ENCODE data around the gene UMAD1.

UMAD1 gene

DNA sequence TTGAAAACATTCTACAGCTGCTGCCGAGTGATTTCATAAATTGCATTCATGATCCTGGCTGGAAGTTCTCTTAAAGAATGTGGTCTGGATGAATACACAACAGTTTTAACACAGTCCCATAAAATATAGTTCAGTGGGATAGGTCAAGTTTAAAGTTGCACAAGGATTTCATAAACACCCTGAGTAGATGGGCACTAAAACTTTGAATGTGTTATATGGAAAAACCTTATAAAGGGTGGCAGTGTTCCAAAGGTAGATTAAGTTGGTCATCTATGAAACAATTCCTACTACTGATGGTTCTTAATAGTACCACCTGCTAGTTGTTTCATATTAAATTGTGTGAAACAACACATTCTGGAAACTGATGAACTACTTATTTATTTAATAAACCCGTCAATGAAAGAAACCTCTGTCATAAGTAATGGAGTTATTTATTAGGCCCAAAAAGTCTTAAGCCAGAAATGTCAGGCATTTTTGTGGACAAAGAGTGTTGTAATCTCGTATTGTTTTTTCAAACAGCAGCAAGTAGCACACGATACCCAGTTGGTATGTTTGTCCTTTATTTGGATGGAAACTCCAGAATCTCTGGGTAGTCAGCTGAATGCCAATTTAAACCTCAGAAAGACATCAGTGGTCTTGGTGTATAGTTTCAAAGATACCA is 92.2 kb downstream of the UMAD1 start:
- Histone ChIP-seq H3K4me3 (ENCODE audit: low read depth, low read length) (no peak overlapping the region), H3K27me3 (replicated peaks) (no peaks in the 10 kb centered on the region), H3K36me3 (replicated peaks) (no peaks in the 10 kb centered on the region), H3K27ac (peak overlapping the region; percentile 38)
- TF ChIP-seq CTCF (IDR thresholded peaks at IDR 0.05; ENCODE audit: low read depth, low read length, missing control alignments), result no peak
- DNase-seq, result peak; percentile 44
- in situ Hi-C loops (cut with HindIII; ENCODE audit: low pct_ligation_motif_present, low sequenced_read_pairs), result no loop called here

GRCh38 chr7:7736671-7737070 is 96.1 kb downstream of the UMAD1 start:
- no peak for TF ChIP-seq CTCF (IDR thresholded peaks at IDR 0.05; ENCODE audit: low read depth, low read length, missing control alignments)
- H3K36me3 ChIP-seq (replicated peaks), result no peaks in the 10 kb centered on the region
- no peak overlapping the region for H3K27ac ChIP-seq
- no peak for DNase-seq
- no peak overlapping the region for H3K4me3 ChIP-seq (ENCODE audit: low read depth, low read length)
- no peaks in the 10 kb centered on the region for H3K27me3 ChIP-seq (replicated peaks)
- in situ Hi-C loops (cut with HindIII; ENCODE audit: low pct_ligation_motif_present, low sequenced_read_pairs), result no loop called here

DNA sequence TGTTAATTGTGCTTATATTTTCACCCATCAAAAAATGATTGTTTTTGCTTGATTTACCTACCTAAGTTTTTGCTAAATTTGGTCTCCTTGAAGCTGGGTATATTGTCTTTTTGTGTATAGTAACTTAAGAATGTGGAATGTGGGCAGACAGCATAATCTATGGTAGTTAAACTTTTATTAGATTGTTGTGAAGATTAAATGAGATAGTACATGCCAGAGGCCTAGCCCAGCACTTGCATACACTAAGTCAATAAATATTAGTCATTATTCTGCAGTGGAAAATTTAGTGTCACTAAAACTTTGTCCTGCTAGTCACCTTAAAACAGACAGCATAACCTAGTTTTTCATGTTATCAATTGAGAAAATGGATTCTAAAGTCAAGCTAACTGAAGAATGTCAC is 97.1 kb downstream of the UMAD1 start:
- TF ChIP-seq CTCF (IDR thresholded peaks at IDR 0.05; ENCODE audit: low read depth, low read length, missing control alignments), result no peak
- H3K4me3 ChIP-seq (ENCODE audit: low read depth, low read length), result no peak overlapping the region

GRCh38 chr7:7738177-7738576 is 97.6 kb downstream of the UMAD1 start:
- Histone ChIP-seq H3K27me3 (replicated peaks) (no peaks in the 10 kb centered on the region), H3K27ac (no peak overlapping the region), H3K36me3 (replicated peaks) (no peaks in the 10 kb centered on the region), H3K4me3 (ENCODE audit: low read depth, low read length) (no peak overlapping the region)
- in situ Hi-C loops (cut with HindIII; ENCODE audit: low pct_ligation_motif_present, low sequenced_read_pairs), result no loop called here
- TF ChIP-seq CTCF (IDR thresholded peaks at IDR 0.05; ENCODE audit: low read depth, low read length, missing control alignments), result no peak
- DNase-seq, result no peak

More for the DNA sequence above, 97.1 kb downstream of the UMAD1 start:
- H3K27ac ChIP-seq, result no peak overlapping the region
- no peaks in the 10 kb centered on the region for H3K36me3 ChIP-seq (replicated peaks)
- H3K27me3 ChIP-seq (replicated peaks), result no peaks in the 10 kb centered on the region
- no peak for DNase-seq
- in situ Hi-C loops (cut with HindIII; ENCODE audit: low pct_ligation_motif_present, low sequenced_read_pairs), result no loop called here

GRCh38 chr7:7738622-7739021 is 98.1 kb downstream of the UMAD1 start:
- Histone ChIP-seq H3K36me3 (replicated peaks) (no peaks in the 10 kb centered on the region), H3K27me3 (replicated peaks) (no peaks in the 10 kb centered on the region), H3K4me3 (ENCODE audit: low read depth, low read length) (no peak overlapping the region), H3K27ac (no peak overlapping the region)
- DNase-seq, result no peak
- in situ Hi-C loops (cut with HindIII; ENCODE audit: low pct_ligation_motif_present, low sequenced_read_pairs), result no loop called here
- TF ChIP-seq CTCF (IDR thresholded peaks at IDR 0.05; ENCODE audit: low read depth, low read length, missing control alignments), result no peak
